HepG2 (cell line): ENCODE data around the gene P4HTM. TPM values are rescaled to one million over a fixed set of nuclear protein-coding genes. Genes with fewer than 3 reads are reported as not detected.

Source experiments
- ELF1 ChIP-seq: sonication (generic); formaldehyde crosslinking; IDR thresholded peaks from 2 replicates; pipeline ENCODE4 v1.4.0; 2020; ENCODE audit warnings: missing genetic modification reagents
- HHEX ChIP-seq: IDR thresholded peaks from 2 replicates; pipeline ENCODE4 v1.6.1; 2016; ENCODE audit warnings: control low read depth
- HNRNPK ChIP-seq: fragments of 200-400 bp; formaldehyde crosslinking; IDR thresholded peaks from 2 replicates; pipeline ENCODE4 v1.6.1; 2018; ENCODE audit warnings: low read length, low read depth, moderate library complexity, mild to moderate bottlenecking; ENCODE audit not compliant: poor library complexity, severe bottlenecking
- KMT2A ChIP-seq: sonication (generic); formaldehyde crosslinking; IDR thresholded peaks from 2 replicates; pipeline ENCODE4 v1.4.0; 2020; ENCODE audit warnings: missing genetic modification reagents
- MAZ ChIP-seq, 2 experiments: sonication (generic) in 1 of 2; formaldehyde crosslinking in 1 of 2; IDR thresholded peaks; 2 replicates each; pipeline versions ENCODE4 v1.5.0 to v1.6.1; 2012 to 2020; ENCODE audit warnings: low read depth in 2 of 2, mild to moderate bottlenecking in 2 of 2, borderline replicate concordance in 1 of 2, improper control_type of control experiment in 1 of 2, low read length in 1 of 2, missing genetic modification reagents in 1 of 2, moderate library complexity in 1 of 2
- MZF1 ChIP-seq: sonication (generic); formaldehyde crosslinking; IDR thresholded peaks from 2 replicates; pipeline ENCODE4 v1.8.1; 2023; ENCODE audit warnings: mild to moderate bottlenecking, missing genetic modification reagents, borderline replicate concordance
- NFKB2 ChIP-seq: sonication (generic); formaldehyde crosslinking; IDR thresholded peaks from 2 replicates; pipeline ENCODE4 v1.4.0; 2020; ENCODE audit warnings: missing genetic modification reagents, borderline replicate concordance
- NFYC ChIP-seq: IDR thresholded peaks from 2 replicates; pipeline ENCODE4 v1.6.1; 2016; ENCODE audit warnings: missing genetic modification reagents, missing compliant biosample characterization
- RFX1 ChIP-seq: fragments of 450-650 bp; IDR thresholded peaks from 2 replicates; pipeline ENCODE4 v1.6.1; 2017
- RFX5 ChIP-seq: IDR thresholded peaks from 2 replicates; pipeline ENCODE4 v1.6.1; 2011; ENCODE audit warnings: low read depth, low read length, improper control_type of control experiment
- RFXANK ChIP-seq: IDR thresholded peaks from 2 replicates; pipeline ENCODE4 v1.6.1; 2016
- RORA ChIP-seq: sonication (generic); formaldehyde crosslinking; IDR thresholded peaks from 2 replicates; pipeline ENCODE4 v1.5.0; 2020; ENCODE audit warnings: mild to moderate bottlenecking, missing genetic modification reagents, moderate library complexity
- SMARCE1 ChIP-seq: fragments of 450-650 bp; IDR thresholded peaks from 2 replicates; pipeline ENCODE4 v1.6.1; 2017; ENCODE audit warnings: borderline replicate concordance
- SMC3 ChIP-seq: IDR thresholded peaks from 2 replicates; pipeline ENCODE4 v1.6.1; 2011; ENCODE audit warnings: low read length, improper control_type of control experiment
- SMYD3 ChIP-seq: sonication (generic); formaldehyde crosslinking; IDR thresholded peaks from 2 replicates; pipeline ENCODE4 v1.8.1; 2023; ENCODE audit warnings: mild to moderate bottlenecking, missing genetic modification reagents
- ZNF619 ChIP-seq: sonication (generic); formaldehyde crosslinking; IDR thresholded peaks from 2 replicates; pipeline ENCODE4 v1.4.0; 2020; ENCODE audit warnings: mild to moderate bottlenecking, missing genetic modification reagents
- ZNF782 ChIP-seq: sonication (generic); formaldehyde crosslinking; IDR thresholded peaks from 2 replicates; pipeline ENCODE4 v1.4.0; 2020; ENCODE audit warnings: missing genetic modification reagents, mild to moderate bottlenecking, borderline replicate concordance
- polyA plus RNA-seq, 8 experiments: library from polyadenylated mRNA; depleted of rRNA in 3 of 8; stranded (reverse) in 7 of 8; unstranded in 1 of 8; fragments of >200 nt; fragmentation: Illumina TruSeq in 4 of 8; extraction: Trizol in 4 of 8; gene quantifications; 2 replicates each; pipeline versions ENCODE4 v1.2.1 to v1.2.3, GENCODE V29; 2011 to 2016; ENCODE audit warnings: low read depth in 4 of 8, missing spikeins in 1 of 8, mixed read lengths in 1 of 8; ENCODE audit not compliant: insufficient read depth in 1 of 8
- total RNA-seq, 5 experiments: library from RNA; depleted of rRNA; stranded (reverse); fragments of >200 nt; fragmentation: Illumina TruSeq; extraction: Trizol; gene quantifications; 2 replicates each; pipeline ENCODE4 v1.2.3, GENCODE V29; 2016; ENCODE audit warnings: low read depth in 1 of 5
- TF ChIP-seq, protein P1 (sequence below): sonication (generic); formaldehyde crosslinking; conservative IDR thresholded peaks from 2 replicates; pipeline ENCODE4 v1.8.0; 2022; ENCODE audit warnings: mild to moderate bottlenecking, moderate library complexity, missing genetic modification reagents

The P4HTM gene
- total and polyA plus RNA-seq, 2 of the 13 experiments (the other 11 are each of a cell fraction or from before 2014, with no cell fraction given), result 0.01 TPM; not detected in 1

DNA sequence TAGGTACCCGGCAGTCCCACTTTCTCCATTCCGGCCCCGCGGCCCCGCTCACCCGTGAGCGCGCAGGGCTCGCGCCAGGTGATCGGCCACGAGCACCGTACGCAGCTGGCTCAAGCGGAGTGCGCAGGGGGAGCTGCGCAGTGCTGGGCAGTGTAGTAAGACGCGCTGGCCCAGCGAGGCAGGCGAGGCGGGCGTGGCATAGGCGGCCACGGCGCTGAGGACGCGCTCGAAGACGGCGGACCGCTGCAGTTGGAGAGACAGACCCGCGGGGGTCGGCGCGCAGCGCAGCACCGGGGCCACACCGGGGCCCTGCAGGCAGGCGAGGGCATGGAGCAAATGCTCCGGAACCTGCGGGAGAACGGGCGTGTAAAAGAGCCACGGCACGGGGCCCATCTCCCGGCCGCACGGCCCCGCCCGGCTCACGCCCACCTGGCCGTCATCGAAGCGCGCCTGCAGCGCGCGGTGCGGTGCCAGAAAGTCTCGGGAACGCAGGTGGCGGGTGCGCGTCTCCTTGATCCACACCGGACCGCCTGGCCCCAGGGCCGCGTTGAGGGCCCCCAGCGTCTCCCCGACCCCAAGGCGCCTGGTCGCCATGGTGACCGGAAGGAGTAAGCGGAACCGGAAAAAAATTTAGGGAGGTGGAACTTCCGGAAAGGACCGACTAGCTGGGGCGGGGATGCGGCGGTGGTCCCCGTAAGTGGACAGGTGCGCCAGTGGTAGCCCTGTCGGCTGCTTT is 28.1 kb downstream of the P4HTM start, which contains the start of gene DALRD3 (continued):
- peak; percentile 26 for TF ChIP-seq HNRNPK
- no peak for TF ChIP-seq RORA
- TF ChIP-seq SMARCE1, result no peak
- TF ChIP-seq, protein P1, sequence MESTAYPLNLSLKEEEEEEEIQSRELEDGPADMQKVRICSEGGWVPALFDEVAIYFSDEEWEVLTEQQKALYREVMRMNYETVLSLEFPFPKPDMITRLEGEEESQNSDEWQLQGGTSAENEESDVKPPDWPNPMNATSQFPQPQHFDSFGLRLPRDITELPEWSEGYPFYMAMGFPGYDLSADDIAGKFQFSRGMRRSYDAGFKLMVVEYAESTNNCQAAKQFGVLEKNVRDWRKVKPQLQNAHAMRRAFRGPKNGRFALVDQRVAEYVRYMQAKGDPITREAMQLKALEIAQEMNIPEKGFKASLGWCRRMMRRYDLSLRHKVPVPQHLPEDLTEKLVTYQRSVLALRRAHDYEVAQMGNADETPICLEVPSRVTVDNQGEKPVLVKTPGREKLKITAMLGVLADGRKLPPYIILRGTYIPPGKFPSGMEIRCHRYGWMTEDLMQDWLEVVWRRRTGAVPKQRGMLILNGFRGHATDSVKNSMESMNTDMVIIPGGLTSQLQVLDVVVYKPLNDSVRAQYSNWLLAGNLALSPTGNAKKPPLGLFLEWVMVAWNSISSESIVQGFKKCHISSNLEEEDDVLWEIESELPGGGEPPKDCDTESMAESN (CRISPR knock-in tag), result peak; percentile 83
- TF ChIP-seq HHEX (CRISPR knock-in tag), result no peak
- TF ChIP-seq SMYD3 (CRISPR knock-in tag), result no peak
- TF ChIP-seq RFXANK (CRISPR knock-in tag), result no peak
- no peak for TF ChIP-seq RFX5
- peak; percentile 79 for TF ChIP-seq RFX1
- TF ChIP-seq NFKB2, result peak; percentile 82; the same call in 1 of the 2 replicates
- TF ChIP-seq MZF1 (CRISPR knock-in tag), result no peak
- TF ChIP-seq NFYC (CRISPR knock-in tag), result no peak
- peak; percentile 81 for TF ChIP-seq ELF1 (CRISPR knock-in tag)
- TF ChIP-seq KMT2A (CRISPR knock-in tag), result no peak
- 0 out of 2 replicates have a peak, but pooled peaks have one; percentile 35 for TF ChIP-seq ZNF619 (CRISPR knock-in tag)
- TF ChIP-seq ZNF782 (CRISPR knock-in tag), result peak; percentile 86
- no peak for TF ChIP-seq MAZ (IDR thresholded peaks at IDR 0.05; ENCODE audit: borderline replicate concordance, low read depth, low read length)
- TF ChIP-seq MAZ (CRISPR knock-in tag; IDR thresholded peaks at IDR 0.05; ENCODE audit: low read depth), result peak; percentile 82
- TF ChIP-seq SMC3, result no peak
